Stimulated activated CD4-positive, alpha-beta T cell treated with anti-CD3 and anti-CD28 coated beads, Interleukin-15, amount 100 ng/mL, for 1 hour (primary cell): Measurements from ENCODE around the gene SMIM9.
"Not testable (repeated sequence)": the region's sequence is repeated elsewhere in the genome, so short reads cannot be mapped to it uniquely, and the experiment has no call there.

Experiments
- DNase-seq, 2 donors: peaks; one replicate each; pipeline ENCODE4 v3.0.0-alpha.2; 2020; ENCODE audit warnings: low read depth in 1 of 2, low spot score in 1 of 2

SMIM9 gene

DNA sequence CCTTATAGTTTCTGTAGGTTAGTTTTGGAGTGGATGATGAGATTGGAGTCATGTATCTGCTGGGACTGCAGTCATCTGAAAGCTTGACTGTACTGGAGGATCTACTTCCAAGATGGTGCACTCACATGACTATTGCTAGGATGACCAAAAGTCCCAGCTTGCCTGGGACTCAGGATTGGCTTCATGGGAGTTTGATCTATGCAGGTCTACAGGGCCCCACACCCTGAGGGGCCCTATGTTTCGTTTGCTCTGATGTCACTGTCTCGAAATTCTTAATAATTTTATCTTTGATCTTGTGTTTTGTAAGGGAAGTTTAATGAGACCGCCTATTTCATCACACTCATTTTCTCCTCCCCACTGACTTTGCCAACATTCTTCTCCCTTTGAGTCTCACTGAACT, at the start of gene SMIM9:
SMIM9 (minus strand) TSS at position 101 of the 400 bp plus-strand sequence. CDS start 3,806 bp downstream, outside the sequence.
- no peak for DNase-seq

DNA sequence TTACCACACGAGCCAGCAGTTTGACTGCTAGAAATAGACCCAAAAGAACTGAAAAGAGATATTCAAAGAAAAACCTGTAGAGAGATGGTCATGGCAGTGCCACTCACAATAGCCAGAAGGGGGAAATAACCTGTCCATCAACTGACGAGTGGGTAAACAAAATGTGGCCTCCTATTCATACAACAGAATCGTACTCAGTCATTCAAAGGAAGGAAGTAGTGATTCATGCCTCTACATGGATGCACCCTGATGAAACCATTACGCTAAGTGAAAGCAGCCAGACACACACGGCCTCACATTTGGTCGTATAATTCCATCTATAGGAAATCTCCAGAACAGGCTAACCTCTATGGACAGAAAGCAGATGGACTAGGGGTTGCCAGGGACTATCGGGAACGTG, 49.6 kb upstream of the SMIM9 start:
- not testable (repeated sequence) for DNase-seq

DNA sequence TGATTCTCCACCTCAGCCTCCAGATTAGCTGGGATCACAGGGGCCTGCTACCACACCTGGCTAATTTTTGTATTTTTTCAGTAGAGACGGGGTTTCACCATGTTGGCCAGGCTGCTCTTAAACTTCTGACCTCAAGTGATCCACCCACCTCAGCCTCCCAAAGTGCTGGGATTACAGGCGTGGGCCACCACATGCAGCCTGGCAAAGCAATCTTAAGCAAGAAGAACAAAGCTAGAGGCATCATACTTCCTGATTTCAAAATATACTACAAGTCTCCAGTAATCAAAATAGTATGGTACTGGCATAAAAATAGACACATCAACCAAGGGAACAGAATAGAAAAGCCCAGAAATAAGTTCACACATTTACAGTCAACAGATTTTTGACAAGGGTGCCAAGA, 38.9 kb upstream of the SMIM9 start:
- DNase-seq = no peak

DNA sequence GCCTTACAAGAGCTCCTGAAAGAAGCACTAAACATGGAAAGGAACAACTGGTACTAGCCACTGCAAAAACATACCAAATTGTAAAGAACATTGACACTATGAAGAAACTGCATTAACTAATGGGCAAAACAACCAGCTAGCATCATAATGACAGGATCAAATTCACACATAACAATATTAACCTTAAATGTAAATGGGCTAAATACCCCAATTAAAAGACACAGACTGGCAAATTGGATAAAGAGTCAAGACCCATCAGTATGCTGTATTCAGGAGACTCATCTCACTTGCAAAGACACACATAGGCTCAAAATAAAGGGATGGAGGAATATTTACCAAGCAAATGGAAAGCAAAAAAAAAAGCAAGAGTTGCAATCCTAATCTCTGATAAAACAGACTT, 34.1 kb upstream of the SMIM9 start:
- not testable (repeated sequence) for DNase-seq

DNA sequence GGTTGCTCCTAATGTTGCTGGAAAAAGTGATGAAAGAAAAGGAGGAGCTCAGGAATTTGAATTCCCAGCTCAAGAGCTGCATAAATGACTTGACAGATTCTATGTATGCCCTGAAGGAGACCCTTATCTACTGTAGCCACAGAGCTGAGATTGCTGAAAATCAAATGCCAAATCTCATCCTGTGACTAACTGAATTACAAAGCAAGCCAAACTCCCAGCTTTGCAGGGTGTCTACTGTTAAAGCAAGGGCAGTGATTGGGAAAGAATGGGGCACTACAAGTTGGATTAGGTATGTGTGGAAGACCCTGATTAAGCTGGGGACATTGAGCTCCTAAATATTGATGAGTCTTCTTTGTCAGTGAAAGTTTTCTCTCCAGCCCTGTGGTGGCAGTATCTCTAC, 20.8 kb upstream of the SMIM9 start:
- DNase-seq = no peak

DNA sequence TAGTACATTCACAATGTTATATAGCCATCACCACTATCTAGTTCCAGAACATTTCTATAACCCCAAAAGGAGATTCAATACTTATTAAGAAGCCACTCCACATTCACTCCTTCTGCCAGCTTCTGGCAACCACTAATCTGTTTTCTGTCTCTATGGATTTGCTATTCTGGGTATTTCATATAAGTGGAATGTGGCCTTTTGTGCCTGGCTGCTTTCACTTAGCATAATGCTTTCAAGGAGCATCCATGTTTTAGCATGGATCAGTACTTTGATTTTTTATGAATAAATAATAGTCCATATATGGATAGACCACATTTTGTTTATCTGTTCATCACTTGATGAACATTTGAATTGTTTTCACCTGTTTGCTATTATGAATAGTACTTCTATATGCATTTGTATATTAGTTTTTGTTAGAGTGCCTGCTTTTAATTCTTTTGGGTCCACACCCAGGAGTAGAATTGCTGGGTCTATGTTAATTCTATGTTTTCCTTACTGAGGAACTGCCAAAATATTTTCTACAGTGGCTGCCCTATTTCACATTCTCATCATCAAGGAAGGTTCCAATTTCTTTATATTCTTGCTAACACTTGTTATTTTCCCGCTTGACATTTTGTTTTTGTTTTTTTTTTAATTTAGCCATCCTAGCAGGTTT, 16.6 kb upstream of the SMIM9 start:
- DNase-seq = no peak

DNA sequence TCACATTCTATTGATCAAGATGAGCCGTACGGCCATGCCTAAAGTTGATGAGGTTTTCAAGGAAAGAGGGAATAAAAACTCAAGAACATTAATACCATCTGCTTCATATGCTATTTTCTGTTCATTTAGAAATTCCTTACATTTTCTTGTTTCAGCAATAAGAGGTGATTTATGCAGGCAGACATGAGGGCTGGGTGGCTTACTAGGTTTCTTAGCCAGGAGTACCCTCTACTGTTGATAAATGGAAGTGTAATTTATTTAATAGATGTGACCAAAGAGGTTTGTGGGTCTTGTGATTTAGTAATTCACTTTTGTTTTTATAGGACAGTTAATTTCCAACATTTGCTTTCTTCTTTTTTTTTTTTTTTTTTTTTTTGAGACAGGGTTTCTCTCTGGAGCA, 6.4 kb upstream of the SMIM9 start:
- DNase-seq = no peak

DNA sequence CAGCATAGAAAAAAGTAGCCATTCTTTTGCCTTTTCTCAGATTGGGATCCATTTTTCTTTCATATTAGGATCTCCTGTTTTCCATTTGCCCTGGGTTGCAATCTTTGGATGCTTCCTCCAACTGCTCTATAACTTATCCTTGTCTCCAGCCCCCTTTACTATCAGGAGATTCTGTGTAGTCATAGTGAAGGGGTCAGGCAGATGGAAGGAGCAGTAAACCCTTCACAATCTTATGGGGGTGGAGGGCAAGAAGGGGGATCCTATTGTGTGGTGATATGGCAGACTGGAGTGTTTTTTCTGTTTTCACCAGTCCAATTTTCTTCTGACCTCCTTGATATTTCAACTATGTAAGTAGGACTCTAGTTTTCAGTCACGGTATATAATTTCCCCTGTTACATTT, 1.7 kb upstream of the SMIM9 start:
- no peak for DNase-seq

DNA sequence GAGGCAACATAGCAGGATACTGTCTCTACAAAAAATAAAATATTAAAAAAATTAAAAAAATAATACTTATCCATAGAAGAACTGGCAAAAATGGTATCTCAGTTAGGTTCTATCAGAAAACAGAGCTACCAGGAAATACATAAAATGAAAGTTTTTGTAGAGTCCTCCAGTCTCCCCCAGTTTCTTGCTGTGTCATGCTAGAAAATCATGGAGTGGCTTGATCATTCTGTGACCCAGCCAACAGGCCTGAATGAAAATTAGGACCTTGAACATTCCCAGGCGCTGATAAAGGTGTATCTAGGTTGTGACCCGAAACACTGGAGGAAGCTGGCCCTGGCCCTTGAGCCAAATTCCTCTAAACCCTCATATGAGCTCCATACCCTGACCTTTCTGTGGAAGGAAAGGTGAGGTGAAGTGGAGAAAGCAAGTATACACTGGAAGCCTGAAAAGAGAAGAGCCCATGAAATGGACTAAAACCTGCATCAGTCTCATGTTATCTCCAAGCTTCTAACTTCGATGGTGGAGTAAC, 652 bp downstream of the SMIM9 start:
- no peak for DNase-seq

DNA sequence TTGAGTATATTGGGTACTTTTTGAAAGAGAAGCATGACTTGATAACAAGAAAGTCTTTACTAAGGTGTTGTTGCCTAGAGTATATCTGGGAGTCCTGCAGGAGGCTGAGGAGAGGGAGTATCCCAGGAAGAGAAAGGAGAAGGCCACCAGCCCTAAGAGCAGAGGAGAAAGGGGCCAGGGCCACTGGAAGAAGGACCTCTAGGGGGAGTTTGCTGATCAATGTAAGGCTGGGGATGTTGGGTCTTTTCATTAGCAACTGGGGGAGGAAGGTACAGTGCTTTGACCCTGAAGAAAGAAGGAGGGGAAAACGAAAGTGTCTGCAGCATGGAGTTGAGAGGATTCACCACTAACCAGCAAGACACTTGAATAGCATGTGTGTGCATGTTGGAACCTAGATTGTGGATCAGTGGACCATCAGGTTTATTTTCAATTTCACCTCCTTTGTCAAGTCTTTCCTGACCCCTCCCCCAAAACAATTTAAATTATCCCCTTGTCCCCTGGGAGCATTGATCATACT, 4.5 kb downstream of the SMIM9 start:
- no peak for DNase-seq

DNA sequence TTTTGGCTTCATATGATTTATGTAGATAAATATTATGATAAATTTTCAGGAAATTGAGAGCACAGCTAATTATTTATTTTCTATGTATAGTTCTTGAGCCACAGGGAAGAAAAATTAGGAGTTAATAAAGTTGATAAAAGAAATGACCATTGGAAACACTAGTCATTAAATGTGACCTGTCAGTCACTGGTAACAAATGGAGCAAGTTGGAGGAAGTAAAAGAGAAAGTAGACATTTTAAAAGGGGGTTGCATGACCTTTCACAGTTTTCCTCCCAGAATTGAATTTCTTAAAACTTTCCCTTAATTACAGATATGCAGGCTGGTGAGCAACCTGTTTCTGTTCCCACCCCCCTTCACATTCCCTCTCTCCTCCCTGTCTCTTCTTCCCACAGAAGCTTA, 5.3 kb downstream of the SMIM9 start:
- no peak for DNase-seq

DNA sequence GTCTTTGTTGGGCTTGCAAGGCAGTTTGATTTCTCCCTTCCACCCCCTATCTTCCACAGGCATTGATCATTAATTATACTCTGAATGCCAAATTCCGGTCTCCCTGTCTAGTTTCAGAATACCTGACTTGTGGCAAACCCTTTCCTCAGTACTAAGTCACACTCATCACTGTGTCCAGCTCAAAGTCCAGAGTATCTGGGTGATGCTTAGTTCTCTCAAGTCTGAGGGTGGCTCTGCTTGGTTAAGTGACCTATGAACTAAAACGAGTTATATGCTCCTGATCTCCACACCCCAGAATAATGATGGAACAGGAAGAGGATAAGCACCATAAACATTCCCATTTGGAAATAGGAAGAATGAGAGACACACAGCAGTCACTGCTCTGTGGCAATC, 6.5 kb downstream of the SMIM9 start:
- DNase-seq = no peak

DNA sequence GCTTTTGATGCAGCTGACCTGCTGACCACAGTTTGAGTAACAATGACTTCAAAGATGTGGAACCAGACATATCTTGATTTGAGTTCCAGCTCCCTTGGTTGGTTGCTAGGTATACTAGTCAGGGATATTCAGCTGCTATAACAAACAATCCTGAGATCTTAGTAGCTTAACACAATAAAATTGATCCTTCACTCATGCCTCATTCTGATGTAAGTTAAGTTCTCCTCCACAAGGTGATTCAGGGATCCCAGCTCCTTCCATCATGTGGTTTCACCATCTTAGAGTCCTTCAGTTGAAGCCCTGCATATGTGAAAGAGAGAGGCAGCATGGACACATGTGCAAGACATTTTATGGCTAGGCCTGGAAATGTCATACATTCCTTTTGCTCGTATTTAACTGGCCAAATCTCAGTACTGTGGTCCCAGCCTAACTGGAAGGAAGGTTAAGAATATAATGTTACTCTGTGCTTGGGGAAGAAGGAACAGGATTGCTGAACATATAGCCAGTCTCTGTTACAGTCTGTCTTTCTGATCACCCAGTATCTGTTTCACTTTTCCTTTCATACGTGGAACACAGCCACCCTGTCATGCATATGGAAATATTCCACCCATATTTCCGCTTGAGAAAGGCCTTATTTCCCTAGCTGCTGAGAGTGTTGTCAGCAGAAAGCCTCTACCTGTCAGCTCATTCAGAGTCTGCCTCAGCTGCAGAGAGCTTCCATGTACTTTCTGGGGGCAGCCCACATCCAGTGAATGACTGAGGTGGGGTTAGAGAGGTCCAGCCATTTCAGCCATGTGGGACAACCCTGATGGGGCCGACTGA, 7.1 kb downstream of the SMIM9 start:
- DNase-seq = no peak

DNA sequence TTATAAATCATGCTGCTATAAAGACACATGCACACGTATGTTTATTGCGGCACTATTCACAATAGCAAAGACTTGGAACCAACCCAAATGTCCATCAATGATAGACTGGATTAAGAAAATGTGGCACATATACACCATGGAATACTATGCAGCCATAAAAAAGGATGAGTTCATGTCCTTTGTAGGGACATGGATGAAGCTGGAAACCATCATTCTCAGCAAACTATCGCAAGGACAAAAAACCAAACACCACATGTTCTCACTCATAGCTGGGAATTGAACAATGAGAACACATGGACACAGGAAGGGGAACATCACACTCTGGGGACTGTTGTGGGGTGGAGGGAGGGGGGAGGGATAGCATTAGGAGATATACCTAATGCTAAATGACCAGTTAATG, 8.9 kb downstream of the SMIM9 start:
- not testable (repeated sequence) for DNase-seq

DNA sequence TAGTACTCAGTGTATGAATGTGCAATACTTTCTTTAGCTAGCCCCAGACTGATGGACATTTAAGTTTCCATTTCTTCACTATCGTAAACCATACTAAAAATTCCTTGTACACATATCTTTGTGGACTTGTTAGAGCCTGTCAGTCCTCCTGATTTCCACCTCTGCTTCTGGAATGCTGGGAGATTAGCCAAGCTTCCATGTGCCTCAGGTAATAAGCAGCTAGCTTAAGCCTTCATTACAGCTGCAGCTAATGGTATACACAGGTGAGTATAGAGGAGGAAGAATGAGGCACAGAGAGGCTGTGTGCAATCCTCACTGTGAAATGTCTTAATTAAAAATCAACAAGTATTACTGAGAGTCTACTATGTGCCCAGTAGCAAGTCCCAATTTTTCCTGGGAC, 9.8 kb downstream of the SMIM9 start:
- DNase-seq = no peak

DNA sequence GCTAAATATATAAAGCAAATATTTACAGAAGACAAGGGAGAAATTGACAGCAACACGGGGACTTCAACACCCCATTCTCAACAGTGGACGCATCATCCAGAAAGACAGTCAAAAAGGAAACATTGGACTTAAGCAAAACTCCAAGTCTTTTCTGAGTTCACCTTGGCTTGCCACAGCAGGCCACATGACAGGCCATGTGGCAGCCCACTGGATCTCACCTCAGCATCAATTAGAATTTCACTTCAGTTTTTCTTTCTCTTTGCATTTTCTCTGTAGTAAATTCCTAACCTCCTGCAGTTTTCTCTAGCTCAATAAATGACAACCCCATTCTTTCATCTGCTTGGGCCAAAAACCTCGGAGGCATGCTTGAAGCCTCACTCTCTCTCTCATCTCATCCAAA, 12.4 kb downstream of the SMIM9 start:
- no peak for DNase-seq

DNA sequence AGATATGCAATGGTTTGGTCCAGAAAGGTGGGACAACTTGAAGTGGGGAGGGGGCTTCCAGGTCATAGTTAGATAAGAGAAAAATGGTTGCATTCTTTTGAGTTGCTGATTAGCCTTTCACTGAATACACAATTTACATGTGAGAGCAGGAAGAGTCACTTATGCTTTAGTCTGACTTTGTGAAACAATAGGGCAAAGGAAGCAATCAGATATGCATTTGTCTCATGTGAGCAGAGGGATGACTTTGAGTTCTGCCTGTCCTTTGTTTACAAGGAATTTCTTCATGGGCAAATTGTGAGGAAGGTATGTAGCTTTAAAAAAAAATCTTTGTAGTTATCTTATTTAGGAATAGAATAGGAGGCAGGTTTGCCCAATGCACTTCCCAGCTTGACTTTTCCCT, 12.9 kb downstream of the SMIM9 start:
- no peak for DNase-seq

DNA sequence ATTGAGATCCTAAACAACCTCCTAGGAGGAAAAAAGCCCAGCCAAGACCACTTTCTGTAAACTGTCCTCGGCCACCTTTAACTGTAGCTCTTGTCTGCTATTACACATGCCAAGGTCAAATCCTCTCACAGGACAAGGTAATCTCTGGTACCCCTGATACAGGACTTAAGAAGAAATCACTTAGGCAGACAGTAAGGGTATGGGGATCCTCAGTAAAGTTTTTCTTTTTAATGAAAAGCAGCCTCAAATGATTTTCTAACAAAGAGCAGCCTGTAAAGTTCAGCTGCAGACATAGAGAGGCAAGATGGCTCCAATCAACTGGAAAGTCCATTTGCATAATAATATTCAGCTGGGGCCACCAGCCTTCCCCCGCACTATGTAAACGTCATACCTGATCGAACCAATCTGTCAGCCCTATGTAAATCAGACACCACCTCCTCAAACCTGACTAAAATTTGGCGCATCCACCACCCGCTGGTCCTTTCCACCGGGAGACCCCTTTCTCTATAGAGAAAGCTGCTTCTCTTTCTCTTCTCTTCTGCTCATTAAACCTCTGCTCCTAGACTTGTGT, 14.6 kb downstream of the SMIM9 start:
- no peak for DNase-seq

DNA sequence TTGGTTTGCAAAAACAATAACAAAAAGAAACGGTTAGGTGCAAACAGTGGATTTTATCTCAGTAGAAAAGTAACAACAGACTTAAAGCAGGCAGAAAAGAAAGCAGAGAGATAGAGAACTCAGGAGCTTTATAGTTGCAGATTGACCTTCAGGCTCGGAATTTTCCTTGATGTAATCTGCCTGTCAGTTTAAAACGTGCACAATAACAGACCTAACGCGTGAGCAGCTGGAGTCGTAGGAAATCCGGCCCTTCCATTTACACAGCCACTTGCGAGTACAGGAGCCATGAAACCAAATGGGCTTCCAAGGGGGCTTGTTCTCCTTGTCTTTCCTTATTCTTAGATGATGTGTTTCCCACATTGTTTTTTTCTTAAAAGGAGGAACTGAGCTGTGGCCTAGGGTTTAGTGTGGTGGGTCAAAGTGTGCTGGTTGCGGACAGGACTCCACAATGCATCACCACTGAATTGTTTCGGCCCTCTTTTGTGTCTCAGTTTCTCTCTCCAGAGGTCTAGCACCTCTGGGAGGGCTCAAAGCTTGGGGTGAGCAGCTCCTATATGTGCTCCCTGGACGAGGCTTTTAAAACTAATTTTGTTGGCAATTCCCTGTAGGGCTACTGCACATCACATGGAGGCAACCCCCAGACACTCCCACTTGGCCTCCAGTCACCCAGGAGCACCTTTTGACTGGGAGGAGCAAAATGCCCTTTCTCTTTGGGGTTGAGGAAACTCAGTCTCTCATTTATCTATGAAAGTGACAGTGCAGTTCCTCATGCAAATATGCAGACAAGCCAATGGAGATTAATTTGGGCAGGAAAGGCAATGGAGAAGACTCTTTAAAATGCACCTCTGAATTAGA, 15.3 kb downstream of the SMIM9 start:
- DNase-seq = no peak

DNA sequence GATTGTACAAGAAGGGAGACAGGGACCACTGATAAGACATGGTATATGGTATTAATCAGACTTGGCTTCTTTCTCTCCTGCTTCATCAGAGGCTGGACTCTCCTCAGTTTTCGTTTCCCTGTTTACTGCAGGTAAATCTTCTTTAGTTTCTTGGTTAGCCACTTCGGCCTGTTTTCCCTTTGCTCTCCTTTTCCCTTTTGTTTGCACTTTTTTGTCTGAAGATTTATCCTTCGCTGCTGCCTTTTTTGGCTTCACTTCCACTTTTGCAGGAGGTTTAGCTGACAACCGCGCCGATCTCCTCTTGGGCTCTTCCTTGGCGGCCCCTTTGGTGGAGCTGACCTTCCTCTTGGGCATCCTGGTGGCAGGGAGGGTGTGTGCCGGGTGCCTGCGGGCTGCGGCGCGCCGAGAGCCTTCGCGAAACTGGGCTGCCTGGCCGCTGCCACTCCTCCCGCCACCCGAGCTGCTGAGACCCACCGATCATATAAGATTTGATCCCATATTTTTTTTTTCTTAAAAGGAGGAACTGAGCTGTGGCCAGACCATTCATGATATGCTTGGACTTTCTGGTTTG, 17.3 kb downstream of the SMIM9 start:
- not testable (repeated sequence) for DNase-seq
